Gastrocnemius medialis (tissue), 4 donors: Measurements from ENCODE around the gene NGFR. TPM values are rescaled to one million over a fixed set of nuclear protein-coding genes. Genes with fewer than 3 reads are reported as not detected.

Experiments used
- ATAC-seq, 2 donors: fragments of 150-250 bp; one replicate each; pipeline ENCODE4 v1.9.1; 2016
- DNase-seq, 2 donors: peaks; one replicate each; pipeline ENCODE4 v3.0.0-alpha.2; 2019
- H3K27ac ChIP-seq, 4 donors: fragments of 200-600 bp; sonication (generic); 1 replicate in 1 of 4; 2 replicates in 3 of 4; pipeline ENCODE4 v1.5.1; 2016 to 2018; ENCODE audit warnings: mild to moderate bottlenecking in 2 of 4, moderate library complexity in 1 of 4
- H3K27me3 ChIP-seq, 3 donors: fragments of 200-600 bp; sonication (generic) in 2 of 3; 1 replicate in 1 of 3; 2 replicates in 2 of 3; pipeline versions ENCODE4 v1.5.1 to v1.6.0; 2016 to 2019; ENCODE audit warnings: mild to moderate bottlenecking in 1 of 3, moderate library complexity in 1 of 3
- H3K36me3 ChIP-seq, 2 donors: fragments of 200-600 bp; sonication (generic) in 1 of 2; one replicate each; pipeline ENCODE4 v1.5.1; 2017 to 2018
- H3K4me1 ChIP-seq, 2 donors: fragments of 200-600 bp; sonication (generic) in 1 of 2; one replicate each; pipeline ENCODE4 v1.5.1; 2016 to 2017; ENCODE audit warnings: mild to moderate bottlenecking in 2 of 2
- H3K4me3 ChIP-seq, 4 donors: fragments of 200-600 bp; sonication (generic) in 3 of 4; 1 replicate in 1 of 4; 2 replicates in 3 of 4; pipeline ENCODE4 v1.5.1; 2016 to 2019; ENCODE audit warnings: mild to moderate bottlenecking in 2 of 4
- H3K9me3 ChIP-seq, 3 donors: fragments of 200-600 bp; sonication (generic) in 2 of 3; 1 replicate in 1 of 3; 2 replicates in 2 of 3; pipeline ENCODE4 v1.5.1; 2016 to 2019
- POLR2A ChIP-seq, 2 donors: fragments of 450-650 bp; IDR thresholded peaks; one replicate each; pipeline ENCODE4 v1.6.1; 2017; ENCODE audit warnings: antibody characterized with exemption in 2 of 2, mild to moderate bottlenecking in 2 of 2, moderate library complexity in 2 of 2
- in situ Hi-C, 4 donors: fragments of 200-750 bp; cut with MboI; loops; one replicate each; pipeline versions ENCODE4 v1.15.0 to v1.8.0; 2017; ENCODE audit warnings: low sequenced_read_pairs in 4 of 4
- intact Hi-C: fragments of 100-400 bp; cut with DNase I; formaldehyde crosslinking; loops from one replicate; pipeline ENCODE4 v1.15.1; 2023; ENCODE audit warnings: low total_unique reads
- total RNA-seq, 4 donors: library from RNA; depleted of rRNA; stranded (reverse); fragments of >200 nt; gene quantifications; one replicate each; pipeline versions ENCODE4 v1.1.0 to v1.2.3, GENCODE V29; 2016
- TF ChIP-seq, protein P1 (sequence below), 5 experiments: fragments of 450-650 bp in 3 of 5; fragments of 200-600 bp in 2 of 5; sonication (generic) in 2 of 5; IDR thresholded peaks in 4 of 5; conservative IDR thresholded peaks in 1 of 5; 1 replicate in 4 of 5; 2 replicates in 1 of 5; pipeline ENCODE4 v1.5.1; 2016 to 2019; ENCODE audit warnings: antibody characterized with exemption in 5 of 5, mild to moderate bottlenecking in 3 of 5, moderate library complexity in 3 of 5

Gene NGFR
- total RNA-seq = 1 to 10 TPM in 2 of 4 donors, under 1 TPM in 1, not detected in 1; 0.41 to 3.2 (median 1.0) TPM

DNA sequence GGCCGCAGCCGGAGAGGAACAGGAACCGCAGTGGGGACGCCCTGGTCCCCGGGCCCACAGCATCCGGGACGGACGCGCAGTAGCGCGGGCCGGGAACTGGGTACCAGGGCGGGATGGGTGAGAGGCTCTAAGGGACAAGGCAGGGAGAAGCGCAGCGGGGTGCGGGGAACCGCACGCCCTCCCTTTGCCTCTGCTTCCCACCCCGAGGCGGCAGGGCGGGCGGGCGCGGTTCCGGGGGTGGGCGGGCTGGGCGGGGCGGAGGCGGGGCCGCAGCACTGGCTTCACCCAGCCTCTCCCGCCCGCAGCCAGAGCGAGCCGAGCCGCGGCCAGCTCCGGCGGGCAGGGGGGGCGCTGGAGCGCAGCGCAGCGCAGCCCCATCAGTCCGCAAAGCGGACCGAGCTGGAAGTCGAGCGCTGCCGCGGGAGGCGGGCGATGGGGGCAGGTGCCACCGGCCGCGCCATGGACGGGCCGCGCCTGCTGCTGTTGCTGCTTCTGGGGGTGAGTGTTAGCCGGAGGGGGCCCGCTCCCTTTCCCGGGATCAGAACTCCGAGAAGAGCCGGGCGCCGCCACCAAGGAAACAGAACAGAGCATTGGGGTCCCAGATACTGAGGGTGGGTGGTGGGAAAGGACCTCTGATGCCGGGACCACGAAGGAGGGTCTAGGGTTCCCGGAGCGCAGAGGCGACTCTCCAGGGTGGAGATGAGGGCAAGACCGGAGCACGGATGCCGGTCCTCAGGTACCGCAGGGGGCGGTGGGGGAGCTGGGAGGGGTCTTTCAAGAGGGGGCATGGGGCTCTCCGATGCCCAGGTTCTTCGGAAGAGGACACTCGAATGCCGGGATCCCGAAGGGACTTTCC is at the start of gene NGFR:
Gene NGFR, plus strand, starts transcription at position 308 of the 856 bp plus-strand sequence. Its CDS starts 125 bp downstream, at position 433.
- peaks cover 33 to 47% (median 34%) of the 10 kb centered on the region in 3 donors for H3K27me3 ChIP-seq
- no peaks in the 10 kb centered on the region for H3K9me3 ChIP-seq
- H3K4me1 ChIP-seq = peaks cover 19 to 26% of the 10 kb centered on the region in 2 donors
- ATAC-seq = peak in 1 of 2 donors; percentile 28
- TF ChIP-seq, protein P1, sequence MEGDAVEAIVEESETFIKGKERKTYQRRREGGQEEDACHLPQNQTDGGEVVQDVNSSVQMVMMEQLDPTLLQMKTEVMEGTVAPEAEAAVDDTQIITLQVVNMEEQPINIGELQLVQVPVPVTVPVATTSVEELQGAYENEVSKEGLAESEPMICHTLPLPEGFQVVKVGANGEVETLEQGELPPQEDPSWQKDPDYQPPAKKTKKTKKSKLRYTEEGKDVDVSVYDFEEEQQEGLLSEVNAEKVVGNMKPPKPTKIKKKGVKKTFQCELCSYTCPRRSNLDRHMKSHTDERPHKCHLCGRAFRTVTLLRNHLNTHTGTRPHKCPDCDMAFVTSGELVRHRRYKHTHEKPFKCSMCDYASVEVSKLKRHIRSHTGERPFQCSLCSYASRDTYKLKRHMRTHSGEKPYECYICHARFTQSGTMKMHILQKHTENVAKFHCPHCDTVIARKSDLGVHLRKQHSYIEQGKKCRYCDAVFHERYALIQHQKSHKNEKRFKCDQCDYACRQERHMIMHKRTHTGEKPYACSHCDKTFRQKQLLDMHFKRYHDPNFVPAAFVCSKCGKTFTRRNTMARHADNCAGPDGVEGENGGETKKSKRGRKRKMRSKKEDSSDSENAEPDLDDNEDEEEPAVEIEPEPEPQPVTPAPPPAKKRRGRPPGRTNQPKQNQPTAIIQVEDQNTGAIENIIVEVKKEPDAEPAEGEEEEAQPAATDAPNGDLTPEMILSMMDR (IDR thresholded peaks at IDR 0.05 in 4 of 5, conservative IDR thresholded peaks at IDR 0.05 in 1 of 5) = no peak
- peak in 1 of 2 donors; percentile 60 for TF ChIP-seq POLR2A (IDR thresholded peaks at IDR 0.05)
- in situ Hi-C loops (loop anchor here in 3 of 4 donors (5.0 to 10.0 kb wide), 2 partner anchors 50 to 57 kb away; no protein-coding TSS in a partner anchor), intact Hi-C loops (loop anchor here (5.0 to 10.0 kb wide), 2 partner anchors 58 to 210 kb away; partner anchors contain the start of gene SLC35B1)
- no peak within 1 kb of the TSS for H3K27ac ChIP-seq
- no peak for DNase-seq
- H3K36me3 ChIP-seq = no peaks in the 10 kb centered on the region
- peak within 1 kb of the TSS; percentile 49 to 67 (median 57) for H3K4me3 ChIP-seq

- in situ Hi-C loops (no loop called here), intact Hi-C loops (no loop called here)
- H3K9me3 ChIP-seq = no peaks in the 10 kb centered on the region
- H3K27me3 ChIP-seq = peaks cover 3 to 5% (median 3%) of the 10 kb centered on the region in 3 donors
- TF ChIP-seq POLR2A (IDR thresholded peaks at IDR 0.05) = no peak
- no peaks in the 10 kb centered on the region for H3K4me1 ChIP-seq
- H3K4me3 ChIP-seq = no peak overlapping the region
- H3K27ac ChIP-seq = no peak overlapping the region
- DNase-seq (no peak), ATAC-seq (no peak)
- no peaks in the 10 kb centered on the region for H3K36me3 ChIP-seq
Observed at GRCh38 chr17:49445591-49445990, 49.5 kb upstream of the NGFR start.

DNA sequence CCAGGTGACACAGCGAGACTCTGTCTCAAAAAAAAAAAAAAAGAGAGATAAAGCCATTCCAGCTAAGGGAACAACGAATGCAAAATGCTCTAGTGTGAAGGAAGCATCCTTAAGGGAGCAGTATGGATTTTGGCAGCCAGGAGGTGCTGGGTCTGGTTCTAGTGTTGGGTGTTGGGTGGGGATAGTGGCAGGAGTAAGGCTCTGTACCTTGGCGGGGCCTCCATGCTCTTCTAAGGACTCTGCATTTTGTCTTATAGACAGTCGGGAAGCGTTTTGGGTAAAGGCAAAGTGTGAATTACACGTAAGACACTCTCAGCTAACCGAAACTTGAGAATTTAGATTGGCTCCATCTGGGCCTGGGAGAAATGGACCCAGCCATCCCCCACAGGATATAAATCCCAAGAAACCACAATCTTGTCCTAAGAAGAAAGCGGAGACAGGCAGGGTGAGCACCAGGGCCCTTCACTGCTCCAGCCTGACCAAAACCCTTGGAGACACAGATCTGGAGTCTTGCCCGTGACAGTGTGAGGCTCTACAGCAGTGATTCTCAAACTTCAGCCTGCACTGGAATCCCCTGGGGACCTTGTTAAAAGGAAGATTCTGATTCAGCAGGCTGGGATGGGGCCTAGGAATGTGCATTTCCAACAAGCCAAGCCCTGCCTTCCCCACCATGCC is 47.3 kb upstream of the NGFR start:
- no peaks in the 10 kb centered on the region for H3K27me3 ChIP-seq
- no peaks in the 10 kb centered on the region for H3K36me3 ChIP-seq
- no peaks in the 10 kb centered on the region for H3K4me1 ChIP-seq
- TF ChIP-seq, protein P1 (IDR thresholded peaks at IDR 0.05 in 4 of 5, conservative IDR thresholded peaks at IDR 0.05 in 1 of 5) = no peak
- TF ChIP-seq POLR2A (IDR thresholded peaks at IDR 0.05) = no peak
- intact Hi-C loops = no loop called here
- no peak overlapping the region for H3K27ac ChIP-seq
- DNase-seq (no peak), ATAC-seq (no peak)
- H3K4me3 ChIP-seq = no peak overlapping the region
- in situ Hi-C loops = no loop called here
- H3K9me3 ChIP-seq = no peaks in the 10 kb centered on the region

GRCh38 chr17:49450181-49450580 is 44.9 kb upstream of the NGFR start:
- TF ChIP-seq, protein P1 (IDR thresholded peaks at IDR 0.05 in 4 of 5, conservative IDR thresholded peaks at IDR 0.05 in 1 of 5) = no peak
- no peak for TF ChIP-seq POLR2A (IDR thresholded peaks at IDR 0.05)
- Histone ChIP-seq H3K4me1 (no peaks in the 10 kb centered on the region), H3K36me3 (no peaks in the 10 kb centered on the region), H3K27ac (no peak overlapping the region), H3K27me3 (no peaks in the 10 kb centered on the region), H3K4me3 (no peak overlapping the region), H3K9me3 (no peaks in the 10 kb centered on the region)
- in situ Hi-C loops (no loop called here), intact Hi-C loops (no loop called here)
- DNase-seq = no peak
- no peak for ATAC-seq

DNA sequence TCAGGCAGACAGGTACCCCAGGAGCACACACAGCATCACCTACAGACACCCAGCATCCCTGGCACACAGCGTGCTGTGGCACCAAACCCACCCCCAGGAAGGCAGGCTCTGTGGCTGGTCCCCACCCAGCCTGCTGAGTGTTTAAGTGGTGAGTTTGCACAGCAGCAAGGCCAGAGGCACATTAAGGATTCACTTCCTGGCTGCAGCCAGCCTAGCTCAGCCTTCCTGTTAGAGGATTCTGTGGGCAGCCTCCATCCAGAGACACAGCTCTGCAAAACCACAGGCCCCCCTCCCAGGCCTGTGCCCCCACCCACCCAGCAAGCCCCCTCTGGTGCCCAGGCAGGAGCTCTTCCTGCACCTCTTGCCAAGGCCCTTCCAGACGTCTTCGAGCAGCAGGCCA is 44.4 kb upstream of the NGFR start:
- no peak for DNase-seq
- intact Hi-C loops (no loop called here), in situ Hi-C loops (no loop called here)
- Histone ChIP-seq H3K27me3 (no peaks in the 10 kb centered on the region), H3K27ac (no peak overlapping the region), H3K9me3 (no peaks in the 10 kb centered on the region), H3K4me1 (no peaks in the 10 kb centered on the region), H3K4me3 (no peak overlapping the region), H3K36me3 (no peaks in the 10 kb centered on the region)
- ATAC-seq = no peak
- no peak for TF ChIP-seq POLR2A (IDR thresholded peaks at IDR 0.05)
- TF ChIP-seq, protein P1 (IDR thresholded peaks at IDR 0.05 in 4 of 5, conservative IDR thresholded peaks at IDR 0.05 in 1 of 5) = no peak
